ENCODE measurements around the gene DRD2. TPM values are rescaled to one million over a fixed set of nuclear protein-coding genes. Genes with fewer than 3 reads are reported as not detected.

The DRD2 gene
- total and polyA plus RNA-seq, 2 donors (not counting 3 experiments of a cell fraction or from before 2014, with no cell fraction given): not detected

DNA sequence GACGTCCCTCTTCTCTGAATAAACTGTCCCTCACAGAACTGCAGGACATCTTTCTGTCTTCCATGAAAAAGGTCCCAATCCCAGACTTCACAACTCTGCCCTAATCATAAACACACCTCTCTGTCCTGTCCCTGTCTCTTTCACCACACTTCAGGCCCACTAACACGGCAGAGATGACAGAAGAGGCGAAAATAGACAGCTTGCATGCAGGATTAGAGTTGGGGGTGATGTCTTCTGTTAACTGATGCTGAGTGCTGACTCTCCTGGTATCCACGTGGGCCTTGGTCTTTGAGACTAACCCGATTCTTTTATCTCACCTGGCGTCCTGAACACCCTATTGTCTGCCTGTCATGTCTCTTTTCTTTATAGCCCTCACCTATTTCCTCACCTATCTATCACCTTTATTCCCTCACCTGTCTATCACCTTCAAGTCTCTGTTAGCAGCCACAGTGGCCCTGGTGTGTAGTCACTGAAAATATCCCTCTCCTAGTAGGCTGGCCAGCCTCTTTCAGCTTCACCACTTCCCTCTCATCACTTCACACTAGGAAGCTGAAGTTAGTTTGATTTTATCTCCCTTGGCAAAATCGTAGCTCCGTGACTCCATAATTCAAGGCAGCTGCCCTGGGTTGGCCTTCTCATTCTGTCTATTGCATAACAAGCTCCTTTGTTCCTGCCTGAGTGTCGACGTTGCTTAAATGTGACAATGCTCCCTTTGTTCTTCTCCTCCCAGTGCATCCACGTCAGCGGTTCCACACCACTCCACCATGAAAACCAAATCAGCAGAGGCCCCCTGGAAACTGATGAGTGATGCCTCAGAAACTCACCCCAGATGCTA lies 30.6 kb upstream of the DRD2 start:
- H3K9me3 ChIP-seq (replicated peaks; ENCODE audit: control insufficient read depth, insufficient read depth, low read length): no peaks in the 10 kb centered on the region
- H2AFZ ChIP-seq (ENCODE audit: low read depth, low read length): no peak overlapping the region
- no peaks in the 10 kb centered on the region for H4K20me1 ChIP-seq (replicated peaks; ENCODE audit: control insufficient read depth, extremely low read depth, insufficient read depth, low read length)
- POLR2A ChIA-PET: no interaction called here
- H3K27me3 ChIP-seq (ENCODE audit: control insufficient read depth in 2 of 2, insufficient read depth in 2 of 2, low read length in 2 of 2): no peaks in the 10 kb centered on the region
- intact Hi-C loops (cut with micrococcal nuclease): no loop called here
- H3K4me2 ChIP-seq (ENCODE audit: insufficient read depth, low read length): no peak overlapping the region
- dilution Hi-C loops (cut with MboI; ENCODE audit: extremely low pct_ligation_motif_present, low sequenced_read_pairs): no loop called here
- H3K27ac ChIP-seq (ENCODE audit: insufficient read depth, low read depth, low read length): no peak overlapping the region
- DNase-seq (ENCODE audit: low read depth, low spot score): no peak
- no peaks in the 10 kb centered on the region for H3K4me1 ChIP-seq (ENCODE audit: control insufficient read depth, extremely low read depth, insufficient read depth, low read length)
- TF ChIP-seq JUN (IDR thresholded peaks at IDR 0.05; ENCODE audit: borderline replicate concordance, insufficient read depth, insufficient read length, low read depth): no peak
- TF ChIP-seq, protein P1, sequence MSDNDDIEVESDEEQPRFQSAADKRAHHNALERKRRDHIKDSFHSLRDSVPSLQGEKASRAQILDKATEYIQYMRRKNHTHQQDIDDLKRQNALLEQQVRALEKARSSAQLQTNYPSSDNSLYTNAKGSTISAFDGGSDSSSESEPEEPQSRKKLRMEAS (IDR thresholded peaks at IDR 0.05; ENCODE audit: insufficient read depth, insufficient read length): no peak
- TF ChIP-seq, protein P2, sequence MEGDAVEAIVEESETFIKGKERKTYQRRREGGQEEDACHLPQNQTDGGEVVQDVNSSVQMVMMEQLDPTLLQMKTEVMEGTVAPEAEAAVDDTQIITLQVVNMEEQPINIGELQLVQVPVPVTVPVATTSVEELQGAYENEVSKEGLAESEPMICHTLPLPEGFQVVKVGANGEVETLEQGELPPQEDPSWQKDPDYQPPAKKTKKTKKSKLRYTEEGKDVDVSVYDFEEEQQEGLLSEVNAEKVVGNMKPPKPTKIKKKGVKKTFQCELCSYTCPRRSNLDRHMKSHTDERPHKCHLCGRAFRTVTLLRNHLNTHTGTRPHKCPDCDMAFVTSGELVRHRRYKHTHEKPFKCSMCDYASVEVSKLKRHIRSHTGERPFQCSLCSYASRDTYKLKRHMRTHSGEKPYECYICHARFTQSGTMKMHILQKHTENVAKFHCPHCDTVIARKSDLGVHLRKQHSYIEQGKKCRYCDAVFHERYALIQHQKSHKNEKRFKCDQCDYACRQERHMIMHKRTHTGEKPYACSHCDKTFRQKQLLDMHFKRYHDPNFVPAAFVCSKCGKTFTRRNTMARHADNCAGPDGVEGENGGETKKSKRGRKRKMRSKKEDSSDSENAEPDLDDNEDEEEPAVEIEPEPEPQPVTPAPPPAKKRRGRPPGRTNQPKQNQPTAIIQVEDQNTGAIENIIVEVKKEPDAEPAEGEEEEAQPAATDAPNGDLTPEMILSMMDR (IDR thresholded peaks at IDR 0.05; ENCODE audit: extremely low read depth in 1 of 2, insufficient read depth in 1 of 2, low read depth in 1 of 2, low read length in 2 of 2): no peak
- no peak for FAIRE-seq
- H3K9ac ChIP-seq (replicated peaks; ENCODE audit: extremely low read depth, insufficient read depth, low read length): no peak overlapping the region
- H3K36me3 ChIP-seq (ENCODE audit: control insufficient read depth in 2 of 2, extremely low read depth in 1 of 2, insufficient read depth in 2 of 2, low read length in 2 of 2): no peaks in the 10 kb centered on the region
- CTCF ChIA-PET: no interaction called here
- no peaks in the 10 kb centered on the region for H3K79me2 ChIP-seq (ENCODE audit: control insufficient read depth, insufficient read depth, low read length)
- no peak overlapping the region for H3K4me3 ChIP-seq (replicated peaks in 1 of 3; ENCODE audit: insufficient read depth in 1 of 3, low read depth in 1 of 3, low read length in 3 of 3)
- H3K9me1 ChIP-seq (replicated peaks; ENCODE audit: control insufficient read depth, extremely low read depth, insufficient read depth, low read length): no peaks in the 10 kb centered on the region
- no TSS peak for BruUV-seq (replicated peaks)

GRCh38 chr11:113505046-113505445 lies 29.8 kb upstream of the DRD2 start:
- dilution Hi-C loops (cut with MboI; ENCODE audit: extremely low pct_ligation_motif_present, low sequenced_read_pairs) (no loop called here), intact Hi-C loops (cut with micrococcal nuclease) (no loop called here)
- H3K27ac ChIP-seq (ENCODE audit: insufficient read depth, low read depth, low read length): no peak overlapping the region
- no peak overlapping the region for H3K9ac ChIP-seq (replicated peaks; ENCODE audit: extremely low read depth, insufficient read depth, low read length)
- no peak for FAIRE-seq
- no peak for TF ChIP-seq GATA2 (IDR thresholded peaks at IDR 0.05; ENCODE audit: insufficient read depth, insufficient read length, low read depth, low read length)
- TF ChIP-seq, protein P1 (IDR thresholded peaks at IDR 0.05; ENCODE audit: insufficient read depth, insufficient read length): no peak
- no peak for TF ChIP-seq MYC (IDR thresholded peaks at IDR 0.05; ENCODE audit: low read depth, low read length)
- no peak for TF ChIP-seq JUN (IDR thresholded peaks at IDR 0.05; ENCODE audit: borderline replicate concordance, insufficient read depth, insufficient read length, low read depth)
- TF ChIP-seq EZH2 (IDR thresholded peaks at IDR 0.05; ENCODE audit: borderline replicate concordance, low read depth, low read length, severe bottlenecking): no peak
- no peak for TF ChIP-seq POLR2AphosphoS5 (IDR thresholded peaks at IDR 0.05; ENCODE audit: insufficient read depth, low read depth, low read length)
- TF ChIP-seq, protein P2 (IDR thresholded peaks at IDR 0.05; ENCODE audit: extremely low read depth in 1 of 2, insufficient read depth in 1 of 2, low read depth in 1 of 2, low read length in 2 of 2): no peak
- no peak for TF ChIP-seq FOS (IDR thresholded peaks at IDR 0.05; ENCODE audit: borderline replicate concordance, insufficient read depth, low read length)
- no peak for TF ChIP-seq POLR2A (IDR thresholded peaks at IDR 0.05; ENCODE audit: low read depth, low read length)
- no peaks in the 10 kb centered on the region for H4K20me1 ChIP-seq (replicated peaks; ENCODE audit: control insufficient read depth, extremely low read depth, insufficient read depth, low read length)
- no TSS peak for BruUV-seq (replicated peaks)
- H3K4me3 ChIP-seq (replicated peaks in 1 of 3; ENCODE audit: insufficient read depth in 1 of 3, low read depth in 1 of 3, low read length in 3 of 3): no peak overlapping the region
- H2AFZ ChIP-seq (ENCODE audit: low read depth, low read length): no peak overlapping the region
- H3K79me2 ChIP-seq (ENCODE audit: control insufficient read depth, insufficient read depth, low read length): no peaks in the 10 kb centered on the region
- CTCF ChIA-PET: no interaction called here
- H3K4me2 ChIP-seq (ENCODE audit: insufficient read depth, low read length): no peak overlapping the region
- no peaks in the 10 kb centered on the region for H3K4me1 ChIP-seq (ENCODE audit: control insufficient read depth, extremely low read depth, insufficient read depth, low read length)
- POLR2A ChIA-PET: no interaction called here
- H3K9me3 ChIP-seq (replicated peaks; ENCODE audit: control insufficient read depth, insufficient read depth, low read length): no peaks in the 10 kb centered on the region
- no peaks in the 10 kb centered on the region for H3K27me3 ChIP-seq (ENCODE audit: control insufficient read depth in 2 of 2, insufficient read depth in 2 of 2, low read length in 2 of 2)
- H3K9me1 ChIP-seq (replicated peaks; ENCODE audit: control insufficient read depth, extremely low read depth, insufficient read depth, low read length): no peaks in the 10 kb centered on the region
- DNase-seq (ENCODE audit: low read depth, low spot score): no peak
- no peaks in the 10 kb centered on the region for H3K36me3 ChIP-seq (ENCODE audit: control insufficient read depth in 2 of 2, extremely low read depth in 1 of 2, insufficient read depth in 2 of 2, low read length in 2 of 2)

All from endothelial cell of umbilical vein (primary cell).